Bronchial epithelial cell (primary cell): ENCODE measurements around the gene WFIKKN2. TPM values are rescaled to one million over a fixed set of nuclear protein-coding genes. Genes with fewer than 3 reads are reported as not detected.
A peak's percentile ranks its signal among the peaks of the same experiment; 100 is the strongest.

Experiments
- DNase-seq: peaks from one replicate; pipeline ENCODE4 v3.0.0-alpha.2; 2010; ENCODE audit warnings: low read depth
- FAIRE-seq: peaks from 2 replicates; lab custom pipeline; 2011; peaks lifted over from hg19 to GRCh38; lab: Jason Lieb, UNC
- H3K27me3 ChIP-seq: 2 replicates; pipeline ENCODE4 v1.5.1; 2011; ENCODE audit warnings: low read length; ENCODE audit not compliant: control insufficient read depth, insufficient read depth
- H3K36me3 ChIP-seq: 2 replicates; pipeline ENCODE4 v1.5.1; 2011; ENCODE audit warnings: low read length; ENCODE audit not compliant: control insufficient read depth, insufficient read depth
- H3K4me3 ChIP-seq: 2 replicates; pipeline ENCODE4 v1.5.1; 2011; ENCODE audit warnings: mild to moderate bottlenecking, low read depth, low read length, control low read depth
- CTCF ChIP-seq: IDR thresholded peaks from 2 replicates; pipeline ENCODE4 v1.5.1; 2011; ENCODE audit warnings: mild to moderate bottlenecking, moderate library complexity, low read length, control low read depth, inconsistent platforms; ENCODE audit not compliant: insufficient read depth, severe bottlenecking
- total RNA-seq: library from RNA; depleted of rRNA; stranded (reverse); fragments of >200 nt; gene quantifications from 2 replicates; pipeline ENCODE4 v1.2.1, GENCODE V29; 2014

Gene WFIKKN2
- total RNA-seq, 1 donor from 2014 or later, result not detected

- H3K4me3 ChIP-seq, result no peak overlapping the region
- no peaks in the 10 kb centered on the region for H3K36me3 ChIP-seq
- no peak for TF ChIP-seq CTCF
- no peaks in the 10 kb centered on the region for H3K27me3 ChIP-seq
- DNase-seq, result no peak
- FAIRE-seq, result no peak
These were observed 7.2 kb downstream of the WFIKKN2 start for GRCh38 chr17:50842506-50843149.

GRCh38 chr17:50843150-50843905, 7.9 kb downstream of the WFIKKN2 start:
- no peak for TF ChIP-seq CTCF
- H3K4me3 ChIP-seq, result no peak overlapping the region
- DNase-seq (no peak), FAIRE-seq (no peak)
- H3K36me3 ChIP-seq, result no peaks in the 10 kb centered on the region
- no peaks in the 10 kb centered on the region for H3K27me3 ChIP-seq

GRCh38 chr17:50844117-50844700, 8.8 kb downstream of the WFIKKN2 start:
- TF ChIP-seq CTCF, result no peak
- H3K36me3 ChIP-seq, result no peaks in the 10 kb centered on the region
- no peak for DNase-seq
- no peak overlapping the region for H3K4me3 ChIP-seq
- FAIRE-seq, result no peak
- H3K27me3 ChIP-seq, result no peaks in the 10 kb centered on the region

- TF ChIP-seq CTCF, result no peak
- FAIRE-seq (no peak), DNase-seq (peak; percentile 38)
- Histone ChIP-seq H3K4me3 (no peak overlapping the region), H3K36me3 (no peaks in the 10 kb centered on the region), H3K27me3 (no peaks in the 10 kb centered on the region)
These were observed 10.1 kb downstream of the WFIKKN2 start for GRCh38 chr17:50845240-50846147.

- H3K27me3 ChIP-seq, result no peaks in the 10 kb centered on the region
- no peaks in the 10 kb centered on the region for H3K36me3 ChIP-seq
- no peak for TF ChIP-seq CTCF
- no peak overlapping the region for H3K4me3 ChIP-seq
- DNase-seq (no peak), FAIRE-seq (no peak)
These were observed 12.2 kb downstream of the WFIKKN2 start for GRCh38 chr17:50847566-50847965.
